Measurements from ENCODE around the gene MFAP3.
"Not testable (repeated sequence)": the region's sequence is repeated elsewhere in the genome, so short reads cannot be mapped to it uniquely, and the experiment has no call there.

The MFAP3 gene

DNA sequence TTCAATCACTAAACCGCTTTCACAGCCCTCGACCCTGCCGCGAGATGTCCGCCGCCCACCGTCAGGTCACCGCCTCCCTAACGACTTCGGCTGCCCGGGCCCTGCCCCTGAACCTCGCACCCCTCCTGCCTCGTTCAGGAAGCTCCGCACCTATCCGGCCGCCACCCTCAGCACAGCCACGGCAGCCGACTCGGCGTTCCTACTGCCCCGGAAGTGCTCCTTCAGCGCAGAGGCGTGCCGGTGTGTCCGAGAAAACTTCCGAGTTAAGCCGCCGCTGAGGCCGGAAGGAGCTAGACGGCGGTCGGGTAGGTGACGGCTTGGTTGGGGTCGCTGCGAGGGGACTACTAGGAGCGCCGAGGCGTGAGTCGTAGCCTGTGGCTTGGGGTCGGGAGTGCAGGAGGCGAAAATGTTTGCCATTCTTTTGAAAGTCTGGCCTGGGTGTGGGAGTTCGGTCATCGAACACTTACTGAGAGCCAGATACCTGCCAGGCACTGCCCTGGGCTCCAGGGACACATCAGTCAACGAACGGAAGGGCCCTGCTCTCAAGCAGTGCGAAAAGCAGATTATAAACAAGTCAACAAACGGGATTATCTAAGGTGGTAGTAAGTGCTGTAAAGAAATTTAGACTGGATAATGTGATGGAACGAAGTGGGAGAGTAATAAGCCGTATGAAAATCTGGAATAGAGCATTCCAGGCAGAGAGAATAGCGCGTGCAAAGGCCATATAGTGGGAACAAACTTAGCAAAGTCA lies at the start of gene MFAP3, which contains the start of gene FAM114A2:
Gene MFAP3, plus strand, starts transcription at position 261 of the 751 bp plus-strand sequence. CDS start 10,756 bp downstream, outside the sequence.
Gene FAM114A2, minus strand, starts transcription at position 204 of the 751 bp plus-strand sequence. CDS start 3,957 bp downstream, outside the sequence.
- DNase-seq (ENCODE audit: low read depth in 2 of 2): peak; percentile 60 to 65

GRCh38 chr5:153991168-153991567 lies 47.6 kb upstream of the MFAP3 start:
- no peak for DNase-seq (ENCODE audit: low read depth in 2 of 2)

- no peak for DNase-seq (ENCODE audit: low read depth in 2 of 2)
Observed at GRCh38 chr5:153998010-153998409, 40.8 kb upstream of the MFAP3 start.

DNA sequence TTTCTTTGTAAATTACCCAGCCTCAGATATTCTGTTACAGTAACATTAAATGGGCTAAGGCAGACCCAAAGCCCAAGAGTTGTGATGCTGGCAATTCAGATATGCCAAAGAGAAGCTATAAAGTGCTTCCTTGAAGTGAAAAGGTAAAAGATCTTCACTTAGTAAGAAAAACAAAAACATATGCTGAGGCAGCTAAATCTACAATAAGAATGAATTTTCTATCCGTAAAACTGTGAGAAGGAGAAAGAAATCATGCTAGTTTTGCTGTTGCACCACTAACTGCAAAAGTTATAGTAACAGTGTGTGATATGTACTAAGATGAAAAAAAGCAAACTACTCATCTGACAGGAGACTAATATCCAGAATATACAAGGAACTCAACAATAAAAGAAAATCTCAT lies 40.0 kb upstream of the MFAP3 start:
- DNase-seq (ENCODE audit: low read depth in 2 of 2): no peak

DNA sequence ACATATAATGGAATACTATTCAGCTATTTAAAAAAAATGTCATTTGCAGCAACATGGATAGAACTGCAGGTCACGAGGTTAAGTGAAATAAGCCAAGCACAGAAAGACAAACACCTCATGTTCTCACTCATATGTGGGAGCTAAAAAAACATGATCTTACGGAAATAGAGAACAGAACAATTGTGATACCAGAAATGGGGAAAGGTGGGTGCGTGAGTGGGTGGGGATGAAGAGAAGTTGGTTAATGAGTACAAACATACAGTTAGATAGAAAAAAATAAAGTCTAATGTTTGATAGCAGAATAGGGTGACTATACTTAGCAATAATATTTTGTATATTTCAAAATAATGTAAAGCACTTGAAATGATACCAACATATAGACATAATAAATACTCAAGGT lies 38.8 kb upstream of the MFAP3 start:
- DNase-seq (ENCODE audit: low read depth in 2 of 2): no peak

DNA sequence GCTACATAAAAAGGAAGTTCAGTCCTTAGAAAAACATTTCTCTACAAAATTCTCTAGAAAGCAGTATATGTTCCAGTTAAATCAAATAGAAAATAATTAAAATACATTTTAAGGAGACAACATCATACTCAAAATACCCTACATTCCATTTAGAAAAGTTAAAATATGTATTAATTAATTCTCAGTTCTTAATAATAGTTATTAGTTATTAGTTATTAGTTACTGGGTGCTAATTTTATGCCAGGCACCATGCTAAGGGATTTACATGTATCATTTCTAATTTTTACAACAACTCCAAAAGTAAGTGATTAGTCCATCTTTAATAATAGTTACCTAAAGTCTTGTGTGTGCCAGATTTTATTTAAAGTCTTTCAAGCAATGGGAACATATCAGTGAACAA lies 38.1 kb upstream of the MFAP3 start:
- no peak for DNase-seq (ENCODE audit: low read depth in 2 of 2)

- DNase-seq (ENCODE audit: low read depth in 2 of 2): no peak
Observed at GRCh38 chr5:154002093-154002492, 36.7 kb upstream of the MFAP3 start.

DNA sequence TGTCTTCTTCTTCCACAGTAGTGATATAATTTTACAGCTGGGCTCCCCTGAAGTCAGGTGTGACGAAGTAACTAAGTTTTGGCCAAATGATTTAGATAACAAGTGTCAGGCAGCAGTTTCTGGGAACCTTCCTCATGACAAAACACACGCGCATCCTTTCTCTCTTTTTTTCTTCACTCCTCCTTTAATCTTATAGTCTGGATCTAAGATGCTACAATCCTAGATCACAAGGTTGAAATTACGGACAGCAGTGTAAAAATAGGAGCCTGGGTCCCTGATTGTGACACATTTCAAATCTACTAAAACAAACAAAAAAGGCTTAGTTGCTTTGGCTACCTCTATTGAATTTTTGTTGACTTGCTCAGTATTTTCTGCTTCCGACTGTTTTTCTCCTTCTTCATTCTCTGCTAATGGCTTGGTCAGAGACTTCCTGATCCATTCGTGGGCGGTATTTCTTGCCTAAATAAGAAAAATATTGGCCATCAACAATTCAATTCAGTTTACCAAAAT lies 36.2 kb upstream of the MFAP3 start:
- no peak for DNase-seq (ENCODE audit: low read depth in 2 of 2)

GRCh38 chr5:154005648-154006047 lies 33.1 kb upstream of the MFAP3 start:
- DNase-seq (ENCODE audit: low read depth in 2 of 2): no peak

- no peak for DNase-seq (ENCODE audit: low read depth in 2 of 2)
Observed at GRCh38 chr5:154010660-154011059, 28.1 kb upstream of the MFAP3 start.

GRCh38 chr5:154015071-154015693 lies 23.6 kb upstream of the MFAP3 start:
- no peak for DNase-seq (ENCODE audit: low read depth in 2 of 2)

GRCh38 chr5:154018919-154019318 lies 19.8 kb upstream of the MFAP3 start:
- DNase-seq (ENCODE audit: low read depth in 2 of 2): not testable (repeated sequence)

DNA sequence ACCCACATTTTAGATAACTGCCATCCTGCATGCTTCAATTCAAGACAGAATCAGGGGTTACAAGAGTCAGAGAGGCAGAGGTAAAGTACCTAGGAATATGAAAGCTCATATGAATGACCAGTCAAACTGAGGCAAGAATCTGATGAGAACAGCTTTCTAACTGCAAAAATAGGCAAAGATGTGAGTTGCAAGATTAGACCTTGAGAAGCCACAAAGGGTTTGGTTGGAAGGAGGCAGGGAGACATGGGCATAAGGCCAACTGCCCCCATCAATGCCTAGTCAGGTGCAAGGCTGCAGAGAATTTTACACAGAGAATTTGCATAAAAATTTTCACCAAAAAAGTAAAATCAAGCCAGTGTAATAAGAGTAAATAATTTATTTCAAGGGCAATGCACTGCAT lies 12.8 kb upstream of the MFAP3 start:
- no peak for DNase-seq (ENCODE audit: low read depth in 2 of 2)

GRCh38 chr5:154031937-154032489 lies 6.8 kb upstream of the MFAP3 start:
- no peak for DNase-seq (ENCODE audit: low read depth in 2 of 2)

GRCh38 chr5:154034944-154035343 lies 3.8 kb upstream of the MFAP3 start:
- no peak for DNase-seq (ENCODE audit: low read depth in 2 of 2)

DNA sequence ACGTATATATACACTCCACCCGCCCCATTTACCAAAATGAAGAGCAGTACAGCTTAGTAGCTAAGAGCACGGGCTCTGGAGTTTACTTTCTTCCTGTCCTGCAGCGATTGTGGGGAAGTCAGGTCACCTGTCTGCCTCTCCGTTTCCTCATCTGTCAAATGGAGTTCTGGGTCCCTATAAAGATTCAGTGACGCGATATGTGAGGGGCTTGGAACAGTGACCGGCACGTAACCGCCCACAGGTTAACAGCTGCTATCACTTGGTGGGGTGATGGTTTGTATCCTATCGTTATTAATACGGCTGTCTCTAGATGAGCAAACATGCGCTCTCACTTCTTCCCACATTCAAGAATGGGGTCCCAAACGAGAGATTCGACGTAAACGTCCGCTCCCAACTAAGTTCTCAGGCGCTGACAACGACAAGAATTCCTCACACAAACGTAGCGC lies 483 bp upstream of the MFAP3 start:
- peak in 1 of 2 donors; percentile 10 for DNase-seq (ENCODE audit: low read depth in 2 of 2)

GRCh38 chr5:154039458-154039829 lies 677 bp downstream of the MFAP3 start:
- DNase-seq (ENCODE audit: low read depth in 2 of 2): no peak

DNA sequence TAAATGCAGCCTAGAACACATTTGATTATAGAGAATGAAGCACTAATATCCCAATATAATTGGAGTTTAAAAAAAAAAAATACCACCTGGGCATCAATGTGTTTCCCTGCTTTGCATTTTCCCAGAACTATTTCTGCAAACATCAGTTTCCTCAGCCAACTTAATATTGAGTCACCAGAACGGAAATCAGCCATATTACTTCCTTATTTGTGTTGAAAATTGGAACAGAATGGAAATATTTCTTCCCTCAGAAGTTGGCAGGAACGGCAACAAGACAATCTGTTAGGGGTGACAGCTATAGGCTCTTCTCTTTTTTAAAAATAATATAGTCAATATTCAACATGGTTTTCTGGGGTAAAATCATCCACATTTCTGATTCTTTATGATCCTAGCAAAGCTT lies 4.0 kb downstream of the MFAP3 start:
- DNase-seq (ENCODE audit: low read depth in 2 of 2): no peak

GRCh38 chr5:154044099-154044498 lies 5.3 kb downstream of the MFAP3 start:
- no peak for DNase-seq (ENCODE audit: low read depth in 2 of 2)

GRCh38 chr5:154044581-154044980 lies 5.8 kb downstream of the MFAP3 start:
- no peak for DNase-seq (ENCODE audit: low read depth in 2 of 2)

DNA sequence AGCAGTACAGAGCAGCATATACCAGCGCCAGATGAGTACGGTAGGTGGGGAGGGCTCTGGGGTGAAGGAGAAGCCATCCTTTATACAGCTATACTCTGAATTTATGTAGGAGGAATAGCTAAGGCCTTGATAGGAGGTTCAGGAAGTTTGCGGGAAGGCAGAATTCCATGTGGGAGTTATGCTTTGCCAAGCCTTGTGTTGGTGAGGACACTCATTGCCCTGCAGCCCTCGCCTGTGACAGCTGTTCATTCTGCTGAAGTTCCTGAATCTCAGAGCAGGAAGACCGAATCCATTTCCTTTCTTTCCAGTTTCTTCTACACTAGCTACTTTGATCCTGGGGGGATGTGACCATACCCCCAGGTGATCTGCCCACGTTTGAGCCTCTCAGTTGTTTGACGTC lies 7.7 kb downstream of the MFAP3 start:
- no peak for DNase-seq (ENCODE audit: low read depth in 2 of 2)

GRCh38 chr5:154047324-154047723 lies 8.6 kb downstream of the MFAP3 start:
- DNase-seq (ENCODE audit: low read depth in 2 of 2): no peak

GRCh38 chr5:154049636-154050035 lies 10.9 kb downstream of the MFAP3 start:
- no peak for DNase-seq (ENCODE audit: low read depth in 2 of 2)

Measured in stimulated activated CD4-positive, alpha-beta T cell treated with anti-CD3 and anti-CD28 coated beads, Interleukin-1b, Interleukin-23, amount 100 ng/mL, for 1 hour (primary cell).